Suprapubic skin (tissue), 4 donors: Measurements from ENCODE around the gene WNT11.

Source experiments
- POLR2A ChIP-seq, 2 donors: fragments of 450-650 bp; IDR thresholded peaks; one replicate each; pipeline ENCODE4 v1.6.1; 2017; ENCODE audit warnings: antibody characterized with exemption in 2 of 2, mild to moderate bottlenecking in 2 of 2, moderate library complexity in 2 of 2
- POLR2AphosphoS5 ChIP-seq, 3 donors: sonication (generic); formaldehyde crosslinking; IDR thresholded peaks; one replicate each; pipeline ENCODE4 v1.6.1; 2017; ENCODE audit warnings: antibody characterized with exemption in 3 of 3
- TF ChIP-seq, protein P1 (sequence below), 2 donors: fragments of 200-600 bp in 1 of 2; fragments of 450-650 bp in 1 of 2; sonication (generic) in 1 of 2; IDR thresholded peaks; one replicate each; pipeline ENCODE4 v1.5.1; 2016 to 2019; ENCODE audit warnings: antibody characterized with exemption in 2 of 2, mild to moderate bottlenecking in 1 of 2, moderate library complexity in 1 of 2

DNA sequence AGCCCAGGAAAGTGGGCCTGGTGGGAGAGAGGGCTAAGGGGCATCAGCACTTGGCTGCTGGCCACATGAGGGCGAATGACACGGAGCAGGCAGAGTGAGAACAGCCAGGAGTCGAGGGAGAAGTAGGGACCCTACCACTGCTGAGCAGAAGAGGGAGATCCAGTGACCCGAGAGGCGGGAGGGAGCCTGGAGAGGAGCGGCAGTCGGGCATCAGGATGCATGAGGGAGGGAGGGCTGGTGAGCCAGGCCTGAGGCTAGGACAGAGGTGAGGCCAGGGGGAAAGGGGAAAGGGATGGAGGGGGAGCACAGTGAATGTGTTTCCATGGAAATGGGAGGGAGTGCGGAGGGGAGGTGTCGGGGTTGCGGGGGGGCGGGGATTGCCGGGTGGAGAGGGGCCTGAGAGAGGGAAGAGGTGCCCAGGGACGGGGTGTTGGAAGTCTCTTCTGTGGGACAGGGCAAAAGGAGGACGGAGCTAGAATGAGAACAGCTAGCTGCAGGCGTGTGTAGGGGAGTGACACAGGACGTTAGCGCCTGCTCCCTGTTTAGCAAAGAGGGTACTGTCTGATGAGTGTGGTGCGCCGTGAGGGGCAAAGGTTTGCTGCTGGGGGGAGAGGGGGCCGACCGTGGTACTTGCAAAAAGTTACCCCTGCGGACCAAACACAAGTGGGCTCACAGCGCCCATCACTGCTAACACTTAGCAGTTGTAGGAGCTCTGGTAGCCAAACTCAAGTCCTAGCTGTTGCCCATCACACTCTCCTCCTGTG is 37.1 kb upstream of the WNT11 start:
- no peak for TF ChIP-seq POLR2A (IDR thresholded peaks at IDR 0.05)
- TF ChIP-seq, protein P1, sequence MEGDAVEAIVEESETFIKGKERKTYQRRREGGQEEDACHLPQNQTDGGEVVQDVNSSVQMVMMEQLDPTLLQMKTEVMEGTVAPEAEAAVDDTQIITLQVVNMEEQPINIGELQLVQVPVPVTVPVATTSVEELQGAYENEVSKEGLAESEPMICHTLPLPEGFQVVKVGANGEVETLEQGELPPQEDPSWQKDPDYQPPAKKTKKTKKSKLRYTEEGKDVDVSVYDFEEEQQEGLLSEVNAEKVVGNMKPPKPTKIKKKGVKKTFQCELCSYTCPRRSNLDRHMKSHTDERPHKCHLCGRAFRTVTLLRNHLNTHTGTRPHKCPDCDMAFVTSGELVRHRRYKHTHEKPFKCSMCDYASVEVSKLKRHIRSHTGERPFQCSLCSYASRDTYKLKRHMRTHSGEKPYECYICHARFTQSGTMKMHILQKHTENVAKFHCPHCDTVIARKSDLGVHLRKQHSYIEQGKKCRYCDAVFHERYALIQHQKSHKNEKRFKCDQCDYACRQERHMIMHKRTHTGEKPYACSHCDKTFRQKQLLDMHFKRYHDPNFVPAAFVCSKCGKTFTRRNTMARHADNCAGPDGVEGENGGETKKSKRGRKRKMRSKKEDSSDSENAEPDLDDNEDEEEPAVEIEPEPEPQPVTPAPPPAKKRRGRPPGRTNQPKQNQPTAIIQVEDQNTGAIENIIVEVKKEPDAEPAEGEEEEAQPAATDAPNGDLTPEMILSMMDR (IDR thresholded peaks at IDR 0.05) = no peak
- TF ChIP-seq POLR2AphosphoS5 (IDR thresholded peaks at IDR 0.05) = no peak
